Hepatocyte (in vitro differentiated cells): ENCODE results near the gene DYRK3.

Source experiments
- CTCF ChIP-seq: fragments of 200-600 bp; sonication (generic); IDR thresholded peaks from 2 replicates; pipeline ENCODE4 v1.5.1; 2016; ENCODE audit warnings: antibody characterized with exemption, mild to moderate bottlenecking; ENCODE audit not compliant: poor library complexity
- EZH2 ChIP-seq: fragments of 200-600 bp; sonication (generic); IDR thresholded peaks from 2 replicates; pipeline ENCODE4 v1.6.1; 2016; ENCODE audit warnings: antibody characterized with exemption, mild to moderate bottlenecking, borderline replicate concordance
- EZH2phosphoT487 ChIP-seq: fragments of 200-600 bp; sonication (generic); IDR thresholded peaks from one replicate; pipeline ENCODE4 v1.6.1; 2018; ENCODE audit warnings: antibody characterized with exemption, mild to moderate bottlenecking, low read depth, moderate library complexity; ENCODE audit not compliant: unreplicated experiment, severe bottlenecking

- no peak for TF ChIP-seq CTCF
- TF ChIP-seq EZH2 = no peak
- no peak for TF ChIP-seq EZH2phosphoT487
Measured at GRCh38 chr1:206593351-206593925, 41.9 kb upstream of the DYRK3 start.
